Liver (tissue), 9 donors: ENCODE measurements around the gene MRPL55. TPM values are rescaled to one million over a fixed set of nuclear protein-coding genes. Genes with fewer than 3 reads are reported as not detected.

Experiments
- DNase-seq: peaks from one replicate; pipeline ENCODE4 v3.0.0-alpha.2; 2017; ENCODE audit warnings: low spot score
- H3K27ac ChIP-seq, 2 donors: one replicate each; pipeline ENCODE4 v1.7.0; 2013; ENCODE audit warnings: inconsistent platforms in 2 of 2, low read length in 2 of 2, control low read depth in 1 of 2, low read depth in 1 of 2, mild to moderate bottlenecking in 1 of 2
- H3K27me3 ChIP-seq, 4 donors: one replicate each; pipeline versions ENCODE4 v1.6.1 to v1.7.0; 2013; ENCODE audit warnings: low read length in 3 of 4, inconsistent platforms in 1 of 4, mild to moderate bottlenecking in 1 of 4, moderate library complexity in 1 of 4; ENCODE audit not compliant: control insufficient read depth in 4 of 4, insufficient read depth in 4 of 4
- H3K36me3 ChIP-seq, 4 donors: one replicate each; pipeline versions ENCODE4 v1.6.1 to v1.7.0; 2013; ENCODE audit warnings: low read length in 3 of 4, mild to moderate bottlenecking in 3 of 4, low read depth in 1 of 4, moderate library complexity in 1 of 4; ENCODE audit not compliant: control insufficient read depth in 4 of 4, insufficient read depth in 3 of 4
- H3K4me1 ChIP-seq, 4 donors: one replicate each; pipeline versions ENCODE4 v1.6.1 to v1.7.0; 2013; ENCODE audit warnings: low read length in 3 of 4, mild to moderate bottlenecking in 3 of 4, moderate library complexity in 1 of 4; ENCODE audit not compliant: control insufficient read depth in 4 of 4, insufficient read depth in 4 of 4
- H3K4me3 ChIP-seq, 3 donors: one replicate each; pipeline versions ENCODE4 v1.6.1 to v1.7.0; 2013; ENCODE audit warnings: low read length in 3 of 3, control low read depth in 1 of 3, low read depth in 1 of 3, mild to moderate bottlenecking in 1 of 3
- H3K9ac ChIP-seq, 2 donors: one replicate each; pipeline ENCODE4 v1.7.0; 2013; ENCODE audit warnings: low read length in 2 of 2, mild to moderate bottlenecking in 2 of 2, moderate library complexity in 2 of 2, control low read depth in 1 of 2, low read depth in 1 of 2
- H3K9me3 ChIP-seq, 4 donors: one replicate each; pipeline versions ENCODE4 v1.6.1 to v1.7.0; 2013; ENCODE audit warnings: low read length in 3 of 4; ENCODE audit not compliant: control insufficient read depth in 4 of 4
- EGR1 ChIP-seq, 2 donors: IDR thresholded peaks; 2 replicates each; pipeline ENCODE4 v1.6.1; 2016 to 2018; ENCODE audit warnings: antibody characterized with exemption in 2 of 2, low read depth in 2 of 2
- FOXA1 ChIP-seq: IDR thresholded peaks from 2 replicates; pipeline ENCODE4 v1.6.1; 2016; ENCODE audit warnings: antibody characterized with exemption
- FOXA2 ChIP-seq: IDR thresholded peaks from 2 replicates; pipeline ENCODE4 v1.6.1; 2016; ENCODE audit warnings: antibody characterized with exemption
- GABPA ChIP-seq, 2 donors: IDR thresholded peaks in 1 of 2; conservative IDR thresholded peaks in 1 of 2; 2 replicates each; pipeline ENCODE4 v1.6.1; 2016; ENCODE audit warnings: antibody characterized with exemption in 2 of 2, mild to moderate bottlenecking in 1 of 2, moderate library complexity in 1 of 2
- HNF4A ChIP-seq, 2 donors: conservative IDR thresholded peaks; 2 replicates each; pipeline ENCODE4 v1.6.1; 2016; ENCODE audit warnings: antibody characterized with exemption in 2 of 2, mild to moderate bottlenecking in 2 of 2
- HNF4G ChIP-seq: IDR thresholded peaks from 2 replicates; pipeline ENCODE4 v1.6.1; 2016; ENCODE audit warnings: antibody characterized with exemption
- JUND ChIP-seq, 2 donors: IDR thresholded peaks; 2 replicates each; pipeline ENCODE4 v1.6.1; 2016; ENCODE audit warnings: antibody characterized with exemption in 2 of 2
- MAX ChIP-seq: IDR thresholded peaks from 2 replicates; pipeline ENCODE4 v1.6.1; 2016; ENCODE audit warnings: antibody characterized with exemption
- NR2F2 ChIP-seq: IDR thresholded peaks from 2 replicates; pipeline ENCODE4 v1.6.1; 2016; ENCODE audit warnings: antibody characterized with exemption
- RAD21 ChIP-seq, 2 donors: IDR thresholded peaks; 2 replicates each; pipeline ENCODE4 v1.6.1; 2016; ENCODE audit warnings: antibody characterized with exemption in 2 of 2, mild to moderate bottlenecking in 2 of 2
- REST ChIP-seq: IDR thresholded peaks from 2 replicates; pipeline ENCODE4 v1.6.1; 2016; ENCODE audit warnings: antibody characterized with exemption, mild to moderate bottlenecking
- RXRA ChIP-seq, 2 donors: IDR thresholded peaks; 2 replicates each; pipeline ENCODE4 v1.6.1; 2017 to 2018; ENCODE audit warnings: antibody characterized with exemption in 2 of 2, mild to moderate bottlenecking in 1 of 2
- SP1 ChIP-seq: IDR thresholded peaks from 2 replicates; pipeline ENCODE4 v1.6.1; 2018; ENCODE audit warnings: antibody characterized with exemption, mild to moderate bottlenecking
- YY1 ChIP-seq: IDR thresholded peaks from 2 replicates; pipeline ENCODE4 v1.6.1; 2016; ENCODE audit warnings: antibody characterized with exemption, mild to moderate bottlenecking
- ZBTB33 ChIP-seq: IDR thresholded peaks from 2 replicates; pipeline ENCODE4 v1.6.1; 2016; ENCODE audit warnings: antibody characterized with exemption
- WGBS: extraction: QIAGEN DNeasy Blood & Tissue Kit; methylation state at CpG from one replicate; pipeline ENCODE4 v1.1.7; 2013; 5-methylcytosine and 5-hydroxymethylcytosine counted together
- polyA plus RNA-seq, 2 donors: library from polyadenylated mRNA; stranded (reverse) in 1 of 2; unstranded in 1 of 2; fragments of 200-250 nt in 1 of 2; fragments of >200 nt in 1 of 2; fragmentation: Nextera tagmentation in 1 of 2; extraction: Ambion mirVana in 1 of 2; gene quantifications; one replicate each; pipeline versions ENCODE4 v1.2.1 to v1.2.3, GENCODE V29; 2013 to 2015
- total RNA-seq, 2 donors: library from RNA; depleted of rRNA; stranded (reverse); fragments of >200 nt; gene quantifications; one replicate each; pipeline ENCODE4 v1.2.3, GENCODE V29; 2014
- TF ChIP-seq, protein P1 (sequence below): IDR thresholded peaks from 2 replicates; pipeline ENCODE4 v1.6.1; 2016; ENCODE audit warnings: antibody characterized with exemption
- TF ChIP-seq, protein P2 (sequence below): fragments of 150-350 bp; IDR thresholded peaks from 2 replicates; pipeline ENCODE4 v1.5.1; 2017; ENCODE audit warnings: improper control_type of control experiment, low read depth, low read length; ENCODE audit not compliant: missing input control
- donor health status: healthy.
- donor health status: healthy.
- donor health status: healthy.
- donor health status: healthy.
- donor health status: healthy.

MRPL55 gene
- total and polyA plus RNA-seq, 4 donors: 38.9 to 119 (median 62.0) TPM

DNA sequence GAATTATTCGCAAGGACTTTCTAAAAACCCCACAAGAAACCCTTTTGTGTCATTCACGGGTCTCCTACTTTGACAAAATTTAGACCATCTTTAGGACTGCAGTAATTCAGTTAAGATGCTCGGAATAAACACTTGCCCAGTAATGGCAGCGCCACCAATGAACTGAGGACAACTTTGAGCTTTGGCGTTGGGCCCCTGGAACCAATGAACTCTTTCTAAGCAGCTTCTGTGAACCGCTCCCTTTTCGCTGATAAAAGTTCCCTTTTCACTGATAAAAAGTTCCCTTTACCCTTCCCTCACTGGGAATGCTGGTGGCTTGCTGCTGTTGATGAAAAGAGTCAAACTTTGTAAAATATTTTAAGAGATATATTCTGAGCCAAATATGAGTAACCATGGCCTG lies 1.5 kb upstream of the MRPL55 start:
- H3K36me3 ChIP-seq: peaks cover 0 to 15% (median 10%) of the 10 kb centered on the region in 4 donors
- H3K9me3 ChIP-seq: no peaks in the 10 kb centered on the region
- TF ChIP-seq GABPA (IDR thresholded peaks at IDR 0.05 in 1 of 2, conservative IDR thresholded peaks at IDR 0.05 in 1 of 2) (no peak), MAX (no peak), ZBTB33 (no peak), HNF4G (no peak), SP1 (no peak), RXRA (IDR thresholded peaks at IDR 0.05) (no peak)
- WGBS: 85% methylated on average over 7 of the region's 7 CpGs
- no peak overlapping the region for H3K9ac ChIP-seq
- no peak overlapping the region for H3K27ac ChIP-seq
- H3K27me3 ChIP-seq: no peaks in the 10 kb centered on the region
- peaks cover 2 to 22% (median 16%) of the 10 kb centered on the region in 4 donors for H3K4me1 ChIP-seq
- DNase-seq: no peak
- no peak overlapping the region for H3K4me3 ChIP-seq

DNA sequence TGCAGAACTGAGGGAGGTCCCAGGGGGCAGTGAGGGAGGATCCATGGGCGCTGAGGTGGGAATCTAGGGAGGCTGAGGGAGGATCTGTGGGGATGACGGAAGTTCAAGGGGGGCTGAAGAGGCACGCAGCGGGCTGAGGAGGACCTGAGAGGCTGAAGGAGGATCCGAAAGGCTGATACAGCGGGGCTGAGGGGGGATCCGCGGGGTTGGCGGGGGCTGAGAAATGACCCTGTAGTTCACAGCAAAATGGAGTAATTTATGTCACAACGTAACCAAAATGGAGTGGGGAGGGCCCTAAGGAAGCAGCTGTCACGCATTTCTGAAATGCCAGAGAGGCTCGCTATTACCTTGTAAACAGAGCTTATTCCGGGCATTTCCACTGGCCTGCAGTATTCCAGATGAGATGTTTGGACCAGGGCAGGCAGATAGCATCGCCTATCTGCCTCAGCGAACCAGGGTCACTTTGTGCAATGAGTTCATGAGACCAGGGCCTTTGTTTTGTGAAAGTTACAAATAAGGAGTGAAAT lies 926 bp upstream of the MRPL55 start:
- no peaks in the 10 kb centered on the region for H3K9me3 ChIP-seq
- H3K36me3 ChIP-seq: peaks cover 0 to 15% (median 10%) of the 10 kb centered on the region in 4 donors
- peak overlapping the region; percentile 83 to 86 for H3K9ac ChIP-seq
- H3K27me3 ChIP-seq: no peaks in the 10 kb centered on the region
- H3K27ac ChIP-seq: peak overlapping the region; percentile 70 to 87
- TF ChIP-seq, protein P1, sequence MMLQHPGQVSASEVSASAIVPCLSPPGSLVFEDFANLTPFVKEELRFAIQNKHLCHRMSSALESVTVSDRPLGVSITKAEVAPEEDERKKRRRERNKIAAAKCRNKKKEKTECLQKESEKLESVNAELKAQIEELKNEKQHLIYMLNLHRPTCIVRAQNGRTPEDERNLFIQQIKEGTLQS: no peak
- TF ChIP-seq JUND (IDR thresholded peaks at IDR 0.05) (no peak), FOXA1 (no peak), GABPA (IDR thresholded peaks at IDR 0.05 in 1 of 2, conservative IDR thresholded peaks at IDR 0.05 in 1 of 2) (no peak), FOXA2 (no peak), RAD21 (IDR thresholded peaks at IDR 0.05) (no peak)
- TF ChIP-seq, protein P2, sequence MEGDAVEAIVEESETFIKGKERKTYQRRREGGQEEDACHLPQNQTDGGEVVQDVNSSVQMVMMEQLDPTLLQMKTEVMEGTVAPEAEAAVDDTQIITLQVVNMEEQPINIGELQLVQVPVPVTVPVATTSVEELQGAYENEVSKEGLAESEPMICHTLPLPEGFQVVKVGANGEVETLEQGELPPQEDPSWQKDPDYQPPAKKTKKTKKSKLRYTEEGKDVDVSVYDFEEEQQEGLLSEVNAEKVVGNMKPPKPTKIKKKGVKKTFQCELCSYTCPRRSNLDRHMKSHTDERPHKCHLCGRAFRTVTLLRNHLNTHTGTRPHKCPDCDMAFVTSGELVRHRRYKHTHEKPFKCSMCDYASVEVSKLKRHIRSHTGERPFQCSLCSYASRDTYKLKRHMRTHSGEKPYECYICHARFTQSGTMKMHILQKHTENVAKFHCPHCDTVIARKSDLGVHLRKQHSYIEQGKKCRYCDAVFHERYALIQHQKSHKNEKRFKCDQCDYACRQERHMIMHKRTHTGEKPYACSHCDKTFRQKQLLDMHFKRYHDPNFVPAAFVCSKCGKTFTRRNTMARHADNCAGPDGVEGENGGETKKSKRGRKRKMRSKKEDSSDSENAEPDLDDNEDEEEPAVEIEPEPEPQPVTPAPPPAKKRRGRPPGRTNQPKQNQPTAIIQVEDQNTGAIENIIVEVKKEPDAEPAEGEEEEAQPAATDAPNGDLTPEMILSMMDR: no peak
- 46% methylated on average over 15 of the region's 15 CpGs for WGBS
- peak overlapping the region; percentile 68 to 83 (median 81) for H3K4me3 ChIP-seq
- no peak for DNase-seq
- peaks cover 2 to 23% (median 17%) of the 10 kb centered on the region in 4 donors for H3K4me1 ChIP-seq

DNA sequence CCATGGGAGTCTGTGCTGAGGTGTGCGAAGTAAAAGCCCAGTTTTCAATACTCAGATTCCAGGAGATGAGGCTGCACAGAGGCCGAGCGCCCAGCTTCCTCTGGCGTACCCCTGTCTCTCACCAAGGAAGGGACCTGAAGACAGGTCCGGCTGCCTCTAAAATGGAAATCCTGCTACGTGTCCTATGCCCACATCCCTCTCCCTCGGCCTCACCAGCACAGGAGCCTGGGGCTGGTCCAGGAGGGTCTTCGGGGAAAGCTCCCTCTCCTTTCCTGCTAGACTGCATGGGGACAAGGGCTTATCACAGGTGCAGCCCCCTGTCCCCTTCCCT lies 392 bp downstream of the MRPL55 start:
- no peak for DNase-seq
- H3K9ac ChIP-seq: peak overlapping the region; percentile 75 to 98
- peaks cover 0 to 15% (median 10%) of the 10 kb centered on the region in 4 donors for H3K36me3 ChIP-seq
- WGBS: 3% methylated on average over 8 of the region's 8 CpGs
- TF ChIP-seq YY1 (no peak), FOXA1 (no peak), HNF4A (conservative IDR thresholded peaks at IDR 0.05) (no peak), REST (no peak), RXRA (IDR thresholded peaks at IDR 0.05) (no peak), SP1 (no peak), EGR1 (IDR thresholded peaks at IDR 0.05; ENCODE audit: low read depth in 2 of 2) (no peak), NR2F2 (no peak), RAD21 (IDR thresholded peaks at IDR 0.05) (no peak), HNF4G (no peak)
- TF ChIP-seq, protein P2: no peak
- peaks cover 3 to 36% (median 29%) of the 10 kb centered on the region in 4 donors for H3K4me1 ChIP-seq
- H3K27ac ChIP-seq: peak overlapping the region; percentile 70 to 91
- H3K9me3 ChIP-seq: no peaks in the 10 kb centered on the region
- no peaks in the 10 kb centered on the region for H3K27me3 ChIP-seq
- peak overlapping the region; percentile 68 to 99 (median 89) for H3K4me3 ChIP-seq
